Measurements from ENCODE around the gene PAPOLG.

GRCh38 chr2:60775048-60775639 lies 19.1 kb downstream of the PAPOLG start:
- TF ChIP-seq, protein P1, sequence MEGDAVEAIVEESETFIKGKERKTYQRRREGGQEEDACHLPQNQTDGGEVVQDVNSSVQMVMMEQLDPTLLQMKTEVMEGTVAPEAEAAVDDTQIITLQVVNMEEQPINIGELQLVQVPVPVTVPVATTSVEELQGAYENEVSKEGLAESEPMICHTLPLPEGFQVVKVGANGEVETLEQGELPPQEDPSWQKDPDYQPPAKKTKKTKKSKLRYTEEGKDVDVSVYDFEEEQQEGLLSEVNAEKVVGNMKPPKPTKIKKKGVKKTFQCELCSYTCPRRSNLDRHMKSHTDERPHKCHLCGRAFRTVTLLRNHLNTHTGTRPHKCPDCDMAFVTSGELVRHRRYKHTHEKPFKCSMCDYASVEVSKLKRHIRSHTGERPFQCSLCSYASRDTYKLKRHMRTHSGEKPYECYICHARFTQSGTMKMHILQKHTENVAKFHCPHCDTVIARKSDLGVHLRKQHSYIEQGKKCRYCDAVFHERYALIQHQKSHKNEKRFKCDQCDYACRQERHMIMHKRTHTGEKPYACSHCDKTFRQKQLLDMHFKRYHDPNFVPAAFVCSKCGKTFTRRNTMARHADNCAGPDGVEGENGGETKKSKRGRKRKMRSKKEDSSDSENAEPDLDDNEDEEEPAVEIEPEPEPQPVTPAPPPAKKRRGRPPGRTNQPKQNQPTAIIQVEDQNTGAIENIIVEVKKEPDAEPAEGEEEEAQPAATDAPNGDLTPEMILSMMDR (IDR thresholded peaks at IDR 0.05) = no peak
- no peak for TF ChIP-seq EZH2 (IDR thresholded peaks at IDR 0.05; ENCODE audit: borderline replicate concordance, insufficient read depth, low read depth, low read length, poor library complexity, severe bottlenecking)

All from B cell (primary cell).